Measurements from ENCODE around the gene RC3H1.

RC3H1 gene

DNA sequence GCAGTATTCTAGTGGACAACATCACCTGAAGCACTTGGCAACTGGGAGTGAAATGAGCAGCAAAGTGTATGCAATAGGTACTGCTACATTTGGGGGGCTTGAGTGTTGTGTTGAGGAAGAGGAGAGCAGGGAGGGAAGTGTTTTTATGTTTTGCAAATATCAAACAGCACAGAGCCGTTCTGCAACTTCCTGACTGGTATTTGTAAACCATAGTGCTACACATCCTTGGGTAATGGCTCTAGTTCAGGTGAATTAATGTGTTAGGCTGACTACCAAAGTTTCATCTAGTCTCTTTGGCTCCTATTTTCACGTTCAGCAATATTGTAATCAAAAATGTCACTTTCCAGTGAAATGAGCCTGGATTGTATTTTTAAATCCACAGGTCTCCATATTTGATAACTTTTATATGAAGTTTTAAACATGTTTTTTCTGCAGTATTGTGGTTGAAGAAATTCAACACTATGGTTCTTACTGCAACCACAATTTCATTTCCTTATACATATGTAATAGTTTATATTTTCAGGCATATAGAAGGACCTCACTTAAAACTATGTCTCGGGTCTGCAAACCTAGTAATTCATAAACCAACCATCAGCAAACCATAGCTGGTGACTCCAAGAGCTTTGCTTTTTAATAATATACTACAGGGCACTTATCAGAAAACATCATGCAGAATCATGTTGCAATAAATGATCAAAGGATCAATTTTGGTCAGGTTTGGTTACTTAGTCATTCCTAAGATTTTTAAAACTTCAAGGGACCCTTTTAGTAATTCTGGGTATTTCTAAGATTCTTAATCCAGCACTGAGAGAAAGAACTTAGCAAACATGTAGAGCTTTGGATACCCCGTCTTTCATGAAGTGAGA lies 135.2 kb downstream of the RC3H1 start:
- Histone ChIP-seq H3K36me3 (ENCODE audit: insufficient read depth, low read length) (peaks cover 25% of the 10 kb centered on the region), H3K9ac (ENCODE audit: low read depth, low read length) (no peak overlapping the region), H3K27me3 (ENCODE audit: insufficient read depth, low read length) (no peaks in the 10 kb centered on the region), H3K4me1 (ENCODE audit: insufficient read depth, low read length) (peaks cover 27% of the 10 kb centered on the region), H3K27ac (ENCODE audit: low read depth, low read length) (no peak overlapping the region), H3K9me3 (ENCODE audit: insufficient read depth, low read depth, low read length) (no peaks in the 10 kb centered on the region), H3K4me3 (ENCODE audit: low read length) (no peak overlapping the region)
- 95% methylated on average over 4 of the region's 4 CpGs for WGBS

DNA sequence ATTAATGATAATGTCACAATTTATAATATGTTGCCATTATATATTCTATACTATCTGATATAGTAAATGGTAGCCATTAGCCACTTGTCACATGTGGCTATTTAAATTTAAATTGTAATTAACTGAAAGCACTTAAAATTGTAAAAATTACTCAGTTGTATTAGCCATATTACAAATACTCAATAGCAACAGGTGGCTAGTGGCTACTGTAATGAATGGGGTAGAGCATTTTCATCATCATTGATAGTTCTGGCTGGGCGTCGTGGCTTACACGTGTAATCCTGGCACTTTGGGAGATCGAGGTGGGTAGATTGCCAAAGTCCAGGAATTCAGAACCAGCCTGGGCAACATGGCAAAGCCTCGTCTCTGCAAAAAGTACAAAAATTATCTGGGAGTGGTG lies 137.5 kb downstream of the RC3H1 start:
- Histone ChIP-seq H3K27me3 (ENCODE audit: insufficient read depth, low read length) (no peaks in the 10 kb centered on the region), H3K27ac (ENCODE audit: low read depth, low read length) (no peak overlapping the region), H3K9me3 (ENCODE audit: insufficient read depth, low read depth, low read length) (no peaks in the 10 kb centered on the region), H3K36me3 (ENCODE audit: insufficient read depth, low read length) (peaks cover 33% of the 10 kb centered on the region), H3K9ac (ENCODE audit: low read depth, low read length) (no peak overlapping the region), H3K4me1 (ENCODE audit: insufficient read depth, low read length) (peaks cover 27% of the 10 kb centered on the region), H3K4me3 (ENCODE audit: low read length) (no peak overlapping the region)
- 93% methylated on average over 5 of the region's 5 CpGs for WGBS
